NCI-H226 (cell line): ENCODE measurements around the gene PAQR6.
A peak's percentile ranks its signal among the peaks of the same experiment; 100 is the strongest.
"Not testable (repeated sequence)": the region's sequence is repeated elsewhere in the genome, so short reads cannot be mapped to it uniquely, and the experiment has no call there.

Source experiments
- DNase-seq: peaks from one replicate; pipeline ENCODE4 v3.0.0-alpha.2; 2015

PAQR6 gene

GRCh38 chr1:156229809-156230472 lies 17.9 kb downstream of the PAQR6 start:
- DNase-seq = no peak

GRCh38 chr1:156228501-156228900 lies 19.4 kb downstream of the PAQR6 start:
- DNase-seq = no peak

- no peak for DNase-seq
Observed at GRCh38 chr1:156226782-156227181, 21.1 kb downstream of the PAQR6 start.

GRCh38 chr1:156226116-156226538 lies 21.7 kb downstream of the PAQR6 start:
- DNase-seq = no peak

- DNase-seq = no peak
Observed at GRCh38 chr1:156225677-156226014, 22.2 kb downstream of the PAQR6 start.

- DNase-seq = no peak
Observed at GRCh38 chr1:156221986-156222692, 25.7 kb downstream of the PAQR6 start.

- DNase-seq = no peak
Observed at GRCh38 chr1:156220226-156220625, 27.6 kb downstream of the PAQR6 start.

GRCh38 chr1:156217871-156218270 lies 30.0 kb downstream of the PAQR6 start:
- DNase-seq = peak; percentile 40

GRCh38 chr1:156216361-156217086 lies 31.3 kb downstream of the PAQR6 start:
- not testable (repeated sequence) for DNase-seq

GRCh38 chr1:156214024-156214748 lies 33.7 kb downstream of the PAQR6 start:
- peak; percentile 97 for DNase-seq

GRCh38 chr1:156213644-156213966 lies 34.3 kb downstream of the PAQR6 start:
- no peak for DNase-seq

GRCh38 chr1:156212833-156213643 lies 34.8 kb downstream of the PAQR6 start, which contains the start of gene PMF1:
Gene PMF1, plus strand, starts transcription at chr1:156213007. Its CDS starts 9 bp downstream, at chr1:156213016.
- DNase-seq = peak; percentile 94

GRCh38 chr1:156212130-156212529 lies 35.7 kb downstream of the PAQR6 start:
- no peak for DNase-seq

- no peak for DNase-seq
Observed at GRCh38 chr1:156211243-156211642, 36.6 kb downstream of the PAQR6 start.

GRCh38 chr1:156204686-156205085 lies 43.2 kb downstream of the PAQR6 start:
- peak; percentile 31 for DNase-seq

GRCh38 chr1:156203331-156203730 lies 44.5 kb downstream of the PAQR6 start:
- DNase-seq = peak; percentile 82

- no peak for DNase-seq
Observed at GRCh38 chr1:156200044-156200443, 47.8 kb downstream of the PAQR6 start.

GRCh38 chr1:156198831-156199349 lies 49.0 kb downstream of the PAQR6 start:
- DNase-seq = no peak

- no peak for DNase-seq
Observed at GRCh38 chr1:156196445-156196844, 51.4 kb downstream of the PAQR6 start.

- no peak for DNase-seq
Observed at GRCh38 chr1:156195853-156196252, 52.0 kb downstream of the PAQR6 start.

GRCh38 chr1:156194300-156194652 lies 53.6 kb downstream of the PAQR6 start:
- no peak for DNase-seq
